Activated naive CD4-positive, alpha-beta T cell treated with anti-CD3 and anti-CD28 coated beads, Interleukin-2, amount 10 ng/mL, durations not matched to agents 7 days and 5 days (primary cell): ENCODE data around the gene ABHD14A.

Experiments
- CTCF ChIA-PET: fragments of 350-600 bp; sonication (Branson Sonifier 250); formaldehyde crosslinking; loops from one replicate; lab custom pipeline; 2021; ENCODE audit warnings: antibody characterized with exemption; lab: Charles Lee
- DNase-seq: peaks from one replicate; pipeline ENCODE4 v3.0.0-alpha.2; 2020
- H3K27ac Mint-ChIP-seq: one replicate; pipeline ENCODE4 v1.8.0; 2021; ENCODE audit warnings: mild to moderate bottlenecking, moderate library complexity, mixed read lengths
- H3K27me3 Mint-ChIP-seq: one replicate; pipeline ENCODE4 v1.8.0; 2021; ENCODE audit warnings: mild to moderate bottlenecking, mixed read lengths
- H3K36me3 Mint-ChIP-seq: one replicate; pipeline ENCODE4 v1.8.0; 2021; ENCODE audit warnings: mixed read lengths
- H3K4me1 Mint-ChIP-seq: one replicate; pipeline ENCODE4 v1.8.0; 2021; ENCODE audit warnings: mixed read lengths
- H3K4me3 Mint-ChIP-seq: one replicate; pipeline ENCODE4 v1.8.0; 2021; ENCODE audit warnings: mild to moderate bottlenecking, moderate library complexity, mixed read lengths
- H3K9me3 Mint-ChIP-seq: one replicate; pipeline ENCODE4 v1.8.0; 2021; ENCODE audit warnings: mixed read lengths

The ABHD14A gene

GRCh38 chr3:51957520-51958205 is 17.2 kb upstream of the ABHD14A start:
- H3K4me3 Mint-ChIP-seq: no peak overlapping the region
- CTCF ChIA-PET: interaction anchor here (0.7 to 1.5 kb wide), 3 partner anchors 9 to 16 kb away, joined by 3 read pairs; partner anchors contain the start of gene ABHD14B
- H3K27ac Mint-ChIP-seq: no peak overlapping the region
- H3K36me3 Mint-ChIP-seq: no peaks in the 10 kb centered on the region
- peaks cover 8% of the 10 kb centered on the region for H3K4me1 Mint-ChIP-seq
- no peaks in the 10 kb centered on the region for H3K9me3 Mint-ChIP-seq
- DNase-seq: no peak
- H3K27me3 Mint-ChIP-seq: peaks cover 80% of the 10 kb centered on the region

GRCh38 chr3:51958603-51959521 is 16.0 kb upstream of the ABHD14A start:
- peaks cover 78% of the 10 kb centered on the region for H3K27me3 Mint-ChIP-seq
- no peak overlapping the region for H3K27ac Mint-ChIP-seq
- H3K9me3 Mint-ChIP-seq: no peaks in the 10 kb centered on the region
- DNase-seq: no peak
- H3K4me3 Mint-ChIP-seq: no peak overlapping the region
- CTCF ChIA-PET: no interaction called here
- peaks cover 8% of the 10 kb centered on the region for H3K4me1 Mint-ChIP-seq
- no peaks in the 10 kb centered on the region for H3K36me3 Mint-ChIP-seq

- no peaks in the 10 kb centered on the region for H3K36me3 Mint-ChIP-seq
- H3K9me3 Mint-ChIP-seq: no peaks in the 10 kb centered on the region
- H3K4me1 Mint-ChIP-seq: peaks cover 8% of the 10 kb centered on the region
- H3K4me3 Mint-ChIP-seq: no peak overlapping the region
- DNase-seq: no peak
- no peak overlapping the region for H3K27ac Mint-ChIP-seq
- peaks cover 76% of the 10 kb centered on the region for H3K27me3 Mint-ChIP-seq
- CTCF ChIA-PET: no interaction called here
Observed at GRCh38 chr3:51959651-51960050, 15.2 kb upstream of the ABHD14A start.

- Mint-ChIP-seq H3K4me1 (peaks cover 13% of the 10 kb centered on the region), H3K27ac (no peak overlapping the region), H3K9me3 (no peaks in the 10 kb centered on the region), H3K27me3 (peaks cover 76% of the 10 kb centered on the region), H3K36me3 (no peaks in the 10 kb centered on the region), H3K4me3 (no peak overlapping the region)
- CTCF ChIA-PET: no interaction called here
- no peak for DNase-seq
Observed at GRCh38 chr3:51960386-51960785, 14.5 kb upstream of the ABHD14A start.

GRCh38 chr3:51961011-51961410 is 13.9 kb upstream of the ABHD14A start:
- Mint-ChIP-seq H3K4me3 (no peak overlapping the region), H3K27me3 (peaks cover 76% of the 10 kb centered on the region), H3K9me3 (no peaks in the 10 kb centered on the region), H3K36me3 (no peaks in the 10 kb centered on the region), H3K4me1 (peaks cover 17% of the 10 kb centered on the region), H3K27ac (no peak overlapping the region)
- no peak for DNase-seq
- CTCF ChIA-PET: interaction anchor here (1.5 kb wide), 1 partner anchor 13 kb away, joined by 7 read pairs; the partner anchor contains the start of gene ABHD14B

- CTCF ChIA-PET: interaction anchor here (1.5 kb wide), 2 partner anchors 12 to 19 kb away, joined by 3 to 7 read pairs; partner anchors contain the start of gene ABHD14B
- Mint-ChIP-seq H3K27ac (no peak overlapping the region), H3K27me3 (peaks cover 76% of the 10 kb centered on the region), H3K4me1 (peaks cover 15% of the 10 kb centered on the region), H3K9me3 (no peaks in the 10 kb centered on the region), H3K36me3 (no peaks in the 10 kb centered on the region), H3K4me3 (no peak overlapping the region)
- DNase-seq: no peak
Observed at GRCh38 chr3:51961602-51962569, 13.0 kb upstream of the ABHD14A start.

- no peak for DNase-seq
- Mint-ChIP-seq H3K36me3 (no peaks in the 10 kb centered on the region), H3K9me3 (no peaks in the 10 kb centered on the region), H3K27me3 (peaks cover 67% of the 10 kb centered on the region), H3K27ac (no peak overlapping the region), H3K4me3 (no peak overlapping the region), H3K4me1 (peaks cover 16% of the 10 kb centered on the region)
- CTCF ChIA-PET: interaction anchor here (0.9 to 1.5 kb wide), 3 partner anchors 9 to 20 kb away, joined by 3 to 5 read pairs (median 3); no protein-coding TSS in a partner anchor
Observed at GRCh38 chr3:51962854-51963530, 11.9 kb upstream of the ABHD14A start.

- no peak overlapping the region for H3K27ac Mint-ChIP-seq
- no peak for DNase-seq
- peaks cover 19% of the 10 kb centered on the region for H3K4me1 Mint-ChIP-seq
- peaks cover 64% of the 10 kb centered on the region for H3K27me3 Mint-ChIP-seq
- no peaks in the 10 kb centered on the region for H3K36me3 Mint-ChIP-seq
- CTCF ChIA-PET: interaction anchor here (1.4 to 2.7 kb wide), 2 partner anchors 10 kb away, joined by 5 to 12 read pairs; partner anchors contain the start of genes ABHD14A and ABHD14B
- no peak overlapping the region for H3K4me3 Mint-ChIP-seq
- H3K9me3 Mint-ChIP-seq: no peaks in the 10 kb centered on the region
Observed at GRCh38 chr3:51963951-51964451, 10.9 kb upstream of the ABHD14A start.

- Mint-ChIP-seq H3K36me3 (no peaks in the 10 kb centered on the region), H3K27ac (no peak overlapping the region), H3K9me3 (no peaks in the 10 kb centered on the region), H3K4me3 (no peak overlapping the region), H3K27me3 (peaks cover 64% of the 10 kb centered on the region), H3K4me1 (peaks cover 20% of the 10 kb centered on the region)
- CTCF ChIA-PET: interaction anchor here (2.7 kb wide), 1 partner anchor 10 kb away, joined by 12 read pairs; the partner anchor contains the start of genes ABHD14A and ABHD14B
- no peak for DNase-seq
Observed at GRCh38 chr3:51964521-51964920, 10.3 kb upstream of the ABHD14A start.

- CTCF ChIA-PET: interaction anchor here (1.6 to 2.7 kb wide), 2 partner anchors 8 to 9 kb away, joined by 3 to 12 read pairs; partner anchors contain the start of genes ABHD14A and ABHD14B
- DNase-seq: no peak
- Mint-ChIP-seq H3K4me3 (peak overlapping the region; percentile 82), H3K4me1 (peaks cover 20% of the 10 kb centered on the region), H3K27ac (no peak overlapping the region), H3K36me3 (no peaks in the 10 kb centered on the region), H3K27me3 (peaks cover 55% of the 10 kb centered on the region), H3K9me3 (no peaks in the 10 kb centered on the region)
Observed at GRCh38 chr3:51966016-51966415, 8.8 kb upstream of the ABHD14A start.

GRCh38 chr3:51966486-51966885 is 8.4 kb upstream of the ABHD14A start:
- peaks cover 20% of the 10 kb centered on the region for H3K4me1 Mint-ChIP-seq
- H3K4me3 Mint-ChIP-seq: peak overlapping the region; percentile 82
- CTCF ChIA-PET: interaction anchor here (1.6 to 2.7 kb wide), 2 partner anchors 8 to 9 kb away, joined by 3 to 12 read pairs; partner anchors contain the start of genes ABHD14A and ABHD14B
- no peaks in the 10 kb centered on the region for H3K9me3 Mint-ChIP-seq
- no peak for DNase-seq
- H3K27ac Mint-ChIP-seq: peak overlapping the region; percentile 73
- H3K36me3 Mint-ChIP-seq: no peaks in the 10 kb centered on the region
- H3K27me3 Mint-ChIP-seq: peaks cover 50% of the 10 kb centered on the region

GRCh38 chr3:51966922-51967383 is 7.9 kb upstream of the ABHD14A start:
- no peak for DNase-seq
- CTCF ChIA-PET: interaction anchor here (1.6 kb wide), 1 partner anchor 10 kb away, joined by 3 read pairs; no protein-coding TSS in a partner anchor
- Mint-ChIP-seq H3K4me3 (peak overlapping the region; percentile 82), H3K9me3 (no peaks in the 10 kb centered on the region), H3K27ac (peak overlapping the region; percentile 73), H3K27me3 (peaks cover 45% of the 10 kb centered on the region), H3K4me1 (peaks cover 20% of the 10 kb centered on the region), H3K36me3 (no peaks in the 10 kb centered on the region)
